Endothelial cell of umbilical vein (primary cell): Measurements from ENCODE around the gene KCNN3.

Experiments
- CTCF ChIP-seq, 2 donors: IDR thresholded peaks; 1 replicate in 1 of 2; 2 replicates in 1 of 2; pipeline ENCODE4 v1.5.1; 2011; ENCODE audit warnings: low read length in 2 of 2, mild to moderate bottlenecking in 2 of 2, moderate library complexity in 2 of 2, control low read depth in 1 of 2, inconsistent platforms in 1 of 2, low read depth in 1 of 2; ENCODE audit not compliant: insufficient read depth in 1 of 2; ENCODE audit errors: extremely low read depth in 1 of 2
- JUN ChIP-seq: IDR thresholded peaks from 2 replicates; pipeline ENCODE4 v1.6.1; 2011; ENCODE audit warnings: borderline replicate concordance, low read depth; ENCODE audit not compliant: insufficient read length, insufficient read depth
- POLR2A ChIP-seq: IDR thresholded peaks from 2 replicates; pipeline ENCODE4 v1.6.1; 2012; ENCODE audit warnings: low read depth, mild to moderate bottlenecking, control low read depth, low read length

GRCh38 chr1:154746622-154747299 is 123.3 kb downstream of the KCNN3 start:
- TF ChIP-seq POLR2A, result no peak
- no peak for TF ChIP-seq CTCF (IDR thresholded peaks at IDR 0.05; ENCODE audit: extremely low read depth in 1 of 2, insufficient read depth in 1 of 2, low read depth in 1 of 2, low read length in 2 of 2)
- TF ChIP-seq JUN, result no peak
